Fibroblast of lung (primary cell): ENCODE results near the gene CYP24A1.

Experiments used
- EZH2 ChIP-seq: IDR thresholded peaks from 2 replicates; pipeline ENCODE4 v1.5.1; 2012; ENCODE audit warnings: low read length, control low read depth, mild to moderate bottlenecking; ENCODE audit errors: missing control alignments
- TF ChIP-seq, protein P1 (sequence below), 2 donors: IDR thresholded peaks in 1 of 2; conservative IDR thresholded peaks in 1 of 2; 1 replicate in 1 of 2; 2 replicates in 1 of 2; pipeline ENCODE4 v1.5.1; 2011 to 2012; ENCODE audit warnings: low read length in 2 of 2, control low read depth in 1 of 2, inconsistent platforms in 1 of 2, low read depth in 1 of 2, mild to moderate bottlenecking in 1 of 2

DNA sequence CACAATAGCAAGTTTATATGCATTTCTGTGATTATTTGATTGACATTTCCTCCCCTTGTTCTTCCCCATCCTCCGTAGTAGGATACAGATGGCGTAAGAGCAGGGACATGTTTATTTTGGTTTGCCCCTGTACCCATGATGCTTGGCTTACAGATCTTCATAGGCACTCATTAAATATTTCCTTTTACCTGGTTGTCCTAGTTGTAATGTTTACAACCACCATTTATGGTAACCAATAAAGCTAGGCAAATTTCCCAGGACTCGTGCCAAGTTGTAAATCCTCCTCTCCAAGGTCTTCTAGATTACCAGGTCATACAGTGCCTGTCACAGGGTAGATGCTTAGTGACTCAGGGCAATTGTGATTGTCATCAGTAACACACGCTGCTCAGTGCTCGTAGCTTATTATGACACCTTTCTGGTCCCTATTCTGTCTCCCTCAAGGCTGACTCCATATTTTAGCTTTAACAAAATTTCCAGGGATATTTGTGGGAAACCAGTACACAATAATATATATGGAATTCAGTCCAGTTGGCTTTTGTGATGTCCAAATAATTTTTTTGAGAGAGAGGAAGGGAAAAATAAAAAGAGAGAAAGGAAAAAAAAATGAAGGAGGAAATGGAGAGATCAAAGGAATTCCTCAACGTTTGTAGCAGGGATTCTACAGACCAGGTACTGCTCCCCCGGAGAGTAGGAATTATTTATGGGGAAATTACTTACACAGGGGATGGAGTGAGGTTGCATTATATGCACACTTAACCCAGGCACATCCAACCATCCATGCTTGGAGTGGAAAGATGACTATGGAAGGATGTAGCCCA is 24.6 kb downstream of the CYP24A1 start:
- TF ChIP-seq, protein P1, sequence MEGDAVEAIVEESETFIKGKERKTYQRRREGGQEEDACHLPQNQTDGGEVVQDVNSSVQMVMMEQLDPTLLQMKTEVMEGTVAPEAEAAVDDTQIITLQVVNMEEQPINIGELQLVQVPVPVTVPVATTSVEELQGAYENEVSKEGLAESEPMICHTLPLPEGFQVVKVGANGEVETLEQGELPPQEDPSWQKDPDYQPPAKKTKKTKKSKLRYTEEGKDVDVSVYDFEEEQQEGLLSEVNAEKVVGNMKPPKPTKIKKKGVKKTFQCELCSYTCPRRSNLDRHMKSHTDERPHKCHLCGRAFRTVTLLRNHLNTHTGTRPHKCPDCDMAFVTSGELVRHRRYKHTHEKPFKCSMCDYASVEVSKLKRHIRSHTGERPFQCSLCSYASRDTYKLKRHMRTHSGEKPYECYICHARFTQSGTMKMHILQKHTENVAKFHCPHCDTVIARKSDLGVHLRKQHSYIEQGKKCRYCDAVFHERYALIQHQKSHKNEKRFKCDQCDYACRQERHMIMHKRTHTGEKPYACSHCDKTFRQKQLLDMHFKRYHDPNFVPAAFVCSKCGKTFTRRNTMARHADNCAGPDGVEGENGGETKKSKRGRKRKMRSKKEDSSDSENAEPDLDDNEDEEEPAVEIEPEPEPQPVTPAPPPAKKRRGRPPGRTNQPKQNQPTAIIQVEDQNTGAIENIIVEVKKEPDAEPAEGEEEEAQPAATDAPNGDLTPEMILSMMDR (conservative IDR thresholded peaks at IDR 0.05 in 1 of 2, IDR thresholded peaks at IDR 0.05 in 1 of 2; ENCODE audit: low read depth in 1 of 2, low read length in 2 of 2), result no peak
- no peak for TF ChIP-seq EZH2
